Neuronal stem cell (in vitro differentiated cells): ENCODE results near the gene HPCAL4.
A peak's percentile ranks its signal among the peaks of the same experiment; 100 is the strongest.

ENCODE experiments used
- DNase-seq: peaks from one replicate; pipeline ENCODE4 v3.0.0-alpha.2; 2013; ENCODE audit warnings: low spot score
- H2AFZ ChIP-seq: one replicate; pipeline ENCODE4 v1.6.1; 2013; ENCODE audit warnings: mild to moderate bottlenecking, low read length, inconsistent platforms
- H2AK5ac ChIP-seq: 2 replicates; pipeline ENCODE4 v1.6.1; 2013; ENCODE audit warnings: low read depth, mild to moderate bottlenecking, inconsistent platforms, low read length, moderate library complexity, mixed read lengths
- H2BK120ac ChIP-seq: 2 replicates; pipeline ENCODE4 v1.6.1; 2013; ENCODE audit warnings: low read depth, mild to moderate bottlenecking, inconsistent platforms, low read length, moderate library complexity, mixed read lengths
- H2BK12ac ChIP-seq: one replicate; pipeline ENCODE4 v1.6.1; 2013; ENCODE audit warnings: low read length, inconsistent platforms
- H2BK15ac ChIP-seq: 2 replicates; pipeline ENCODE4 v1.6.1; 2013; ENCODE audit warnings: mild to moderate bottlenecking, low read length, inconsistent platforms, mixed read lengths
- H2BK5ac ChIP-seq: one replicate; pipeline ENCODE4 v1.6.1; 2013; ENCODE audit warnings: inconsistent platforms, mild to moderate bottlenecking, low read length, moderate library complexity
- H3K14ac ChIP-seq: one replicate; pipeline ENCODE4 v1.6.1; 2013; ENCODE audit warnings: low read length, inconsistent platforms
- H3K18ac ChIP-seq: 2 replicates; pipeline ENCODE4 v1.6.1; 2013; ENCODE audit warnings: low read length, inconsistent platforms
- H3K23ac ChIP-seq: 2 replicates; pipeline ENCODE4 v1.6.1; 2013; ENCODE audit warnings: low read depth, mild to moderate bottlenecking, mixed read lengths, low read length, inconsistent platforms; ENCODE audit not compliant: poor library complexity
- H3K27ac ChIP-seq: replicated peaks from 3 replicates; pipeline ENCODE4 v1.5.1; 2013; ENCODE audit warnings: low read length, inconsistent platforms
- H3K27me3 ChIP-seq, 3 experiments: 2 replicates each; pipeline ENCODE4 v1.6.1; 2013; ENCODE audit warnings: low read length in 3 of 3, mild to moderate bottlenecking in 2 of 3, inconsistent platforms in 1 of 3, low read depth in 1 of 3, mixed read lengths in 1 of 3, moderate library complexity in 1 of 3; ENCODE audit not compliant: control insufficient read depth in 3 of 3, insufficient read depth in 3 of 3
- H3K36me3 ChIP-seq, 2 donors: replicated peaks in 1 of 2; 2 replicates each; pipeline ENCODE4 v1.6.1; 2013; ENCODE audit warnings: low read length in 2 of 2; ENCODE audit not compliant: control insufficient read depth in 2 of 2, insufficient read depth in 2 of 2
- H3K4ac ChIP-seq: 2 replicates; pipeline ENCODE4 v1.6.1; 2013; ENCODE audit warnings: inconsistent platforms, mild to moderate bottlenecking, low read length, moderate library complexity
- H3K4me1 ChIP-seq, 2 donors: 1 replicate in 1 of 2; 2 replicates in 1 of 2; pipeline ENCODE4 v1.6.1; 2013; ENCODE audit warnings: low read length in 2 of 2, low read depth in 1 of 2; ENCODE audit not compliant: control insufficient read depth in 2 of 2, insufficient read depth in 1 of 2
- H3K4me2 ChIP-seq: one replicate; pipeline ENCODE4 v1.6.1; 2013; ENCODE audit warnings: mild to moderate bottlenecking, low read length, inconsistent platforms; ENCODE audit not compliant: insufficient read depth, poor library complexity, severe bottlenecking
- H3K4me3 ChIP-seq, 2 donors: 2 replicates each; pipeline ENCODE4 v1.5.1; 2013; ENCODE audit warnings: low read length in 2 of 2, mild to moderate bottlenecking in 2 of 2, inconsistent platforms in 1 of 2, moderate library complexity in 1 of 2
- H3K79me1 ChIP-seq: one replicate; pipeline ENCODE4 v1.6.1; 2013; ENCODE audit warnings: low read depth, mild to moderate bottlenecking, inconsistent platforms, low read length, moderate library complexity
- H3K9ac ChIP-seq: one replicate; pipeline ENCODE4 v1.6.1; 2013; ENCODE audit warnings: mild to moderate bottlenecking, low read depth, low read length, inconsistent platforms; ENCODE audit not compliant: poor library complexity
- H3K9me3 ChIP-seq, 2 donors: replicated peaks in 1 of 2; 2 replicates each; pipeline versions ENCODE3 to v1.6.1; 2013; ENCODE audit warnings: low read length in 2 of 2, mild to moderate bottlenecking in 2 of 2, inconsistent platforms in 1 of 2, low read depth in 1 of 2, mixed read lengths in 1 of 2, moderate library complexity in 1 of 2; ENCODE audit not compliant: control insufficient read depth in 2 of 2, insufficient read depth in 1 of 2
- H4K8ac ChIP-seq: one replicate; pipeline ENCODE4 v1.6.1; 2013; ENCODE audit warnings: low read depth, mild to moderate bottlenecking, inconsistent platforms, low read length, moderate library complexity
- H4K91ac ChIP-seq: one replicate; pipeline ENCODE4 v1.6.1; 2013; ENCODE audit warnings: low read length, low read depth, mild to moderate bottlenecking, inconsistent platforms; ENCODE audit not compliant: poor library complexity
- WGBS, 2 donors: extraction: QIAGEN DNeasy Blood & Tissue Kit; methylation state at CpG; one replicate each; pipeline ENCODE4 v1.1.7; 2013; ENCODE audit warnings: missing lambda C conversion rate in 2 of 2, mixed read lengths in 1 of 2; ENCODE audit not compliant: insufficient read length in 2 of 2, insufficient replicate concordance in 1 of 2; ENCODE audit errors: extremely low coverage in 2 of 2; 5-methylcytosine and 5-hydroxymethylcytosine counted together

The HPCAL4 gene

GRCh38 chr1:39659538-39659937, 31.7 kb downstream of the HPCAL4 start:
- H4K8ac ChIP-seq = no peak overlapping the region
- no peak overlapping the region for H3K27ac ChIP-seq
- no peak overlapping the region for H3K9ac ChIP-seq
- H2AK5ac ChIP-seq = no peak overlapping the region
- H3K79me1 ChIP-seq = no peaks in the 10 kb centered on the region
- no peak overlapping the region for H2BK15ac ChIP-seq
- no CpG with 5 or more reads among the region's 5 CpGs for WGBS, 2 donors
- DNase-seq = no peak
- H3K23ac ChIP-seq = no peak overlapping the region
- H3K18ac ChIP-seq = no peak overlapping the region
- no peak overlapping the region for H4K91ac ChIP-seq
- H3K4me3 ChIP-seq = no peak overlapping the region
- H3K4me2 ChIP-seq = no peak overlapping the region
- no peak overlapping the region for H2BK12ac ChIP-seq
- no peak overlapping the region for H3K14ac ChIP-seq
- H3K36me3 ChIP-seq = no peaks in the 10 kb centered on the region
- H2BK5ac ChIP-seq = no peak overlapping the region
- H3K4ac ChIP-seq = no peak overlapping the region
- peaks cover 2 to 5% of the 10 kb centered on the region in 2 donors for H3K4me1 ChIP-seq
- no peaks in the 10 kb centered on the region for H3K9me3 ChIP-seq
- peaks cover 0 to 43% (median 2%) of the 10 kb centered on the region in 3 experiments for H3K27me3 ChIP-seq
- no peak overlapping the region for H2AFZ ChIP-seq
- H2BK120ac ChIP-seq = no peak overlapping the region

- WGBS, 2 donors = no CpG with 5 or more reads among the region's 12 CpGs
- Histone ChIP-seq H2AFZ (no peak overlapping the region), H3K27me3 (peaks cover 0 to 48% (median 2%) of the 10 kb centered on the region in 3 experiments), H3K4ac (no peak overlapping the region), H3K4me3 (no peak overlapping the region), H3K23ac (no peak overlapping the region), H4K8ac (no peak overlapping the region), H3K9me3 (no peaks in the 10 kb centered on the region), H2AK5ac (no peak overlapping the region), H3K9ac (no peak overlapping the region), H2BK12ac (no peak overlapping the region), H3K36me3 (no peaks in the 10 kb centered on the region), H3K79me1 (no peaks in the 10 kb centered on the region), H3K14ac (no peak overlapping the region), H2BK15ac (no peak overlapping the region), H3K4me2 (no peak overlapping the region), H3K18ac (no peak overlapping the region), H2BK120ac (no peak overlapping the region), H2BK5ac (no peak overlapping the region), H4K91ac (no peak overlapping the region), H3K27ac (no peak overlapping the region), H3K4me1 (peaks cover 2 to 5% of the 10 kb centered on the region in 2 donors)
- DNase-seq = no peak
Observed at GRCh38 chr1:39659110-39659509, 32.1 kb downstream of the HPCAL4 start.

GRCh38 chr1:39657923-39658485, 33.2 kb downstream of the HPCAL4 start:
- Histone ChIP-seq H3K36me3 (no peaks in the 10 kb centered on the region), H2AFZ (peak overlapping the region; percentile 85), H3K27me3 (peaks cover 0 to 53% (median 2%) of the 10 kb centered on the region in 3 experiments), H3K18ac (no peak overlapping the region), H3K79me1 (no peaks in the 10 kb centered on the region), H4K8ac (no peak overlapping the region), H4K91ac (no peak overlapping the region), H2BK15ac (peak overlapping the region; percentile 43), H2BK5ac (no peak overlapping the region), H3K9ac (no peak overlapping the region), H2AK5ac (peak overlapping the region; percentile 22), H3K4me2 (no peak overlapping the region), H3K14ac (no peak overlapping the region), H3K4me3 (peak overlapping the region; percentile 3 to 19), H3K23ac (no peak overlapping the region), H3K27ac (no peak overlapping the region), H3K4me1 (peaks cover 2 to 5% of the 10 kb centered on the region in 2 donors), H3K9me3 (no peaks in the 10 kb centered on the region), H3K4ac (peak overlapping the region; percentile 32), H2BK12ac (no peak overlapping the region), H2BK120ac (no peak overlapping the region)
- DNase-seq = peak; percentile 75
- no CpG with 5 or more reads among the region's 6 CpGs for WGBS, 2 donors

- Histone ChIP-seq H2AK5ac (peak overlapping the region; percentile 22), H3K23ac (no peak overlapping the region), H3K9ac (no peak overlapping the region), H4K91ac (no peak overlapping the region), H2BK12ac (no peak overlapping the region), H3K14ac (no peak overlapping the region), H3K79me1 (no peaks in the 10 kb centered on the region), H2BK15ac (peak overlapping the region; percentile 43), H2BK120ac (no peak overlapping the region), H3K4me1 (peaks cover 2 to 5% of the 10 kb centered on the region in 2 donors), H2AFZ (peak overlapping the region; percentile 85), H3K27me3 (peaks cover 0 to 50% (median 2%) of the 10 kb centered on the region in 3 experiments), H3K27ac (no peak overlapping the region), H2BK5ac (no peak overlapping the region), H4K8ac (no peak overlapping the region), H3K4me3 (no peak overlapping the region), H3K36me3 (no peaks in the 10 kb centered on the region), H3K9me3 (no peaks in the 10 kb centered on the region), H3K18ac (peak overlapping the region; percentile 40), H3K4ac (no peak overlapping the region), H3K4me2 (no peak overlapping the region)
- no peak for DNase-seq
- no CpG with 5 or more reads among the region's 3 CpGs for WGBS, 2 donors
Observed at GRCh38 chr1:39657402-39657801, 33.8 kb downstream of the HPCAL4 start.
